Ectodermal cell (in vitro differentiated cells): ENCODE data around the gene PARP14.

Experiments
- H3K27ac ChIP-seq: 2 replicates; pipeline ENCODE4 v1.7.0; 2013; ENCODE audit warnings: mild to moderate bottlenecking, low read depth, low read length; ENCODE audit not compliant: insufficient read depth, poor library complexity, severe bottlenecking
- H3K27me3 ChIP-seq: 2 replicates; pipeline ENCODE4 v1.7.0; 2013; ENCODE audit warnings: mild to moderate bottlenecking, low read length; ENCODE audit not compliant: insufficient read depth, control insufficient read depth, poor library complexity, severe bottlenecking
- H3K36me3 ChIP-seq: one replicate; pipeline ENCODE4 v1.7.0; 2013; ENCODE audit warnings: low read length; ENCODE audit not compliant: control insufficient read depth, insufficient read depth
- H3K4me1 ChIP-seq: one replicate; pipeline ENCODE4 v1.7.0; 2013; ENCODE audit warnings: low read length; ENCODE audit not compliant: control insufficient read depth, insufficient read depth
- H3K4me3 ChIP-seq: 2 replicates; pipeline ENCODE4 v1.7.0; 2013; ENCODE audit warnings: low read depth, low read length, control low read depth; ENCODE audit not compliant: insufficient read depth
- H3K9me3 ChIP-seq: 2 replicates; pipeline ENCODE4 v1.7.0; 2013; ENCODE audit warnings: mild to moderate bottlenecking, low read length, moderate library complexity; ENCODE audit not compliant: control insufficient read depth
- WGBS, 2 experiments: methylation state at CpG; one replicate each; pipeline ENCODE4 v1.1.7; 2013; ENCODE audit warnings: missing lambda C conversion rate in 2 of 2; 5-methylcytosine and 5-hydroxymethylcytosine counted together

Gene PARP14

GRCh38 chr3:122767540-122768372 lies 87.1 kb downstream of the PARP14 start:
- H3K9me3 ChIP-seq = no peaks in the 10 kb centered on the region
- H3K4me3 ChIP-seq = no peak overlapping the region
- no peaks in the 10 kb centered on the region for H3K27me3 ChIP-seq
- 75 to 91% methylated on average over 1 to 3 of the region's 3 CpGs for WGBS, 2 experiments
- no peaks in the 10 kb centered on the region for H3K36me3 ChIP-seq
- H3K27ac ChIP-seq = no peak overlapping the region
- no peaks in the 10 kb centered on the region for H3K4me1 ChIP-seq

GRCh38 chr3:122770521-122771202 lies 90.0 kb downstream of the PARP14 start:
- WGBS, 2 experiments = 81 to 93% methylated on average over 4 to 5 of the region's 5 CpGs
- Histone ChIP-seq H3K9me3 (no peaks in the 10 kb centered on the region), H3K4me3 (no peak overlapping the region), H3K4me1 (no peaks in the 10 kb centered on the region), H3K27ac (no peak overlapping the region), H3K27me3 (no peaks in the 10 kb centered on the region), H3K36me3 (no peaks in the 10 kb centered on the region)

GRCh38 chr3:122772827-122773226 lies 92.2 kb downstream of the PARP14 start:
- H3K27me3 ChIP-seq = no peaks in the 10 kb centered on the region
- H3K4me3 ChIP-seq = no peak overlapping the region
- H3K9me3 ChIP-seq = no peaks in the 10 kb centered on the region
- WGBS, 2 experiments = 100% methylated on average over 1 of the region's 1 CpG
- H3K4me1 ChIP-seq = no peaks in the 10 kb centered on the region
- H3K36me3 ChIP-seq = no peaks in the 10 kb centered on the region
- no peak overlapping the region for H3K27ac ChIP-seq

DNA sequence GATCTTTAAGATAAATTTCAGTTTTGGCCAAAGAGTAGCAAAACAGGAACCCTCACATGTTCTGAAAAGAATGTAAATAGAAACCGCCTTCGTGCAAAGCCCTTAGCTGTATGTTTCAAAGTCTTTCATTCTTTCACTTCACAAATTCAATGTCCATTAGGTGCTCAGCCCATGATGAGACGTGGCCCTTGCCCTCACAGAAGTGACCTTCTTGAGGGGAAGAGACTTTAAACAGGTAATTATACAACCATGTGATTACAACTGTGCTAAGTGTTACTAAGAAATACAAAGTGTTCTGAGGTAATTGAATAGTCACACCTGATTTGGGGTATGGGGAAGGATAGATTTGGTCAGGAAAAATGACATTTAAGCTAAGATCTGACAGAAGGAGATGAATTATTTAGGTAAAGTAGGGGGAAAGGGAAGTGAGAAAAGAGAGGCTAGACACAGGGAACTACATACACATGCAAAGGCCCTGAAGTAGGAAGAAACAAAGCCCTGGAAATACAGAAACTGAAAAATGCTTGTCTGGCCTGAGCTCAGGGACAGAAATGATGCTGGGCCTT lies 93.4 kb downstream of the PARP14 start:
- H3K4me3 ChIP-seq = no peak overlapping the region
- H3K27me3 ChIP-seq = no peaks in the 10 kb centered on the region
- 94 to 95% methylated on average over 3 of the region's 3 CpGs for WGBS, 2 experiments
- no peak overlapping the region for H3K27ac ChIP-seq
- H3K4me1 ChIP-seq = no peaks in the 10 kb centered on the region
- H3K36me3 ChIP-seq = no peaks in the 10 kb centered on the region
- H3K9me3 ChIP-seq = no peaks in the 10 kb centered on the region

DNA sequence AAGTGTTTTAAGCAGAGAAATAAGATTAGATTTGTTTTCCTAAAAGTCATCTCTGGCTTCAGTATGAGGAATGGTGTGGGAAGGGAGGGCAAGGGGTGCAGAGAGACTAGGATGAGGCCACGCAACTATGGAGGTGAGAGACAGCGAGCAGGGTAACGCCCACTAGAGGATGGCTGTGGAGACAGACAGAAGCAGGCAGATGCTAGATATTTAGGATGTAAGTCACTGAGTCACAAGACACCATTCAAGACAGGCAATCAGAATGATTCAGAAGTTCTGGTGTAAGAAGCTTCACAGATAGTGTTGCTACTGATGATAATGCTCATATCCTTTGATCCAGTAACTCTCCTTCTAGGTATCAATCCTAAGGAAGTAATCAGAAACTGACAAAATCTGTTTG lies 93.9 kb downstream of the PARP14 start:
- Histone ChIP-seq H3K4me3 (no peak overlapping the region), H3K4me1 (no peaks in the 10 kb centered on the region), H3K9me3 (no peaks in the 10 kb centered on the region), H3K27me3 (no peaks in the 10 kb centered on the region), H3K36me3 (no peaks in the 10 kb centered on the region), H3K27ac (no peak overlapping the region)
- 91 to 93% methylated on average over 3 of the region's 3 CpGs for WGBS, 2 experiments

- no peak overlapping the region for H3K27ac ChIP-seq
- no peaks in the 10 kb centered on the region for H3K27me3 ChIP-seq
- H3K36me3 ChIP-seq = peaks cover 5% of the 10 kb centered on the region
- H3K9me3 ChIP-seq = no peaks in the 10 kb centered on the region
- WGBS, 2 experiments = 62 to 100% methylated on average over 2 to 3 of the region's 5 CpGs
- H3K4me1 ChIP-seq = no peaks in the 10 kb centered on the region
- H3K4me3 ChIP-seq = no peak overlapping the region
Measured at GRCh38 chr3:122776675-122777468, 96.2 kb downstream of the PARP14 start.

DNA sequence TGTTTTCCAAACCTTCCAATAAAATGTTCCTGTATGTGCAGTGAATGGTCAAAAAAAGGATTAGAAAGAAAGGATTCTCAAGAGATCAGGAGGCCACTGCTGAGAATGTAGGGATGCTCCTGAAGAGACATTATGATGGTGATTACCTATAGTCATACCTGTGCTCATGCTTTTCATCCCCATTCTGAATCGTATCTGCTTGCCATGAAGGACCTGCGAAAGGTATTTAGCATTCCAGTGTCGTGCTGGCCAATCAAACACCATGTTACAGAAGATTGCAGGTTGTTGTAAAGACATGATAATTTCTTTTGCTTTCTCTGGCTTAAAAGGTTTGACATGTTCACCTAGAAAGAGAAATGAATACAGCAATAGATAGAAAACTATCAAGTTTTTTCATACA lies 96.9 kb downstream of the PARP14 start:
- H3K9me3 ChIP-seq = no peaks in the 10 kb centered on the region
- H3K4me1 ChIP-seq = no peaks in the 10 kb centered on the region
- WGBS, 2 experiments = 76 to 84% methylated on average over 3 of the region's 3 CpGs
- no peak overlapping the region for H3K4me3 ChIP-seq
- no peaks in the 10 kb centered on the region for H3K27me3 ChIP-seq
- H3K27ac ChIP-seq = no peak overlapping the region
- H3K36me3 ChIP-seq = peaks cover 5% of the 10 kb centered on the region
